Loucy (cell line): ENCODE data around the gene FKBP15.

Experiments
- CTCF ChIP-seq: fragments of 200-600 bp; sonication (generic); conservative IDR thresholded peaks from 2 replicates; pipeline ENCODE4 v1.5.1; 2014; ENCODE audit warnings: mild to moderate bottlenecking, antibody characterized with exemption, low read length
- EZH2phosphoT487 ChIP-seq: fragments of 200-600 bp; IDR thresholded peaks from 2 replicates; pipeline ENCODE4 v1.6.1; 2018; ENCODE audit warnings: antibody characterized with exemption, mild to moderate bottlenecking, moderate library complexity, borderline replicate concordance

DNA sequence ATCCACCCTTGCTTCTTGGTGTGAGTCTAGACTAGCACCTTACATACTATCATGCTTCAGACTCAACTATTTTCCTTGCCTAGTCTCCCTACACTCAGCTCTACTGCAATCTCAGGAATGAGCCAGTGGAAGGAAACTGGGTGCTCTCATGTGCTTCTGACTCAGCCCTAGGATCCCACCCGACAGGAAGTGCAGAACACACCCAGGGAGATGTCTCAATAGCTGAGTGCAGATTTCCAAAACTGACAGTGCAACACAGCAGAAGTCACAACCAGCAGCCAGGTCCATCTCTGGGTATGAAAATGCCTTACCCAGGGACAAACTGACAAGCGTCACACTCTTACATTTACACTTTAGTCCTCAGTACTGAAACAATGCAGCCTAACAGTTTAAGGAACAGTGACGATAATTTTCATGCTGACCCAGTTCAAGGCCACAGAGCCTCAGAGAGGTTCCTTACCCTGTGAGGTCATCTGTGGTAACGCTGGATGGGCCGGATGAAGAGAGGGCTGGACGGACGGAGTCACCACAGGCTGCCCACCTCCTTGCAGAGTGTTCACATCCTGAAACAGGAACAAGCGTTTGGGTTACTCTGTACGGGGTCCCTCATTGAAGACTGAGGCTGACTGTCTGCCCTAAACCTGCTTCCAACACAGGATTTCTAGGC is 33.0 kb downstream of the FKBP15 start:
- TF ChIP-seq CTCF: no peak
- no peak for TF ChIP-seq EZH2phosphoT487
